Islet of Langerhans (tissue), 1 donor: ENCODE results near the gene IRF7.

Source experiments
- FAIRE-seq: peaks from one replicate; lab custom pipeline; 2011; peaks lifted over from hg19 to GRCh38; lab: Jason Lieb, UNC

Gene IRF7

DNA sequence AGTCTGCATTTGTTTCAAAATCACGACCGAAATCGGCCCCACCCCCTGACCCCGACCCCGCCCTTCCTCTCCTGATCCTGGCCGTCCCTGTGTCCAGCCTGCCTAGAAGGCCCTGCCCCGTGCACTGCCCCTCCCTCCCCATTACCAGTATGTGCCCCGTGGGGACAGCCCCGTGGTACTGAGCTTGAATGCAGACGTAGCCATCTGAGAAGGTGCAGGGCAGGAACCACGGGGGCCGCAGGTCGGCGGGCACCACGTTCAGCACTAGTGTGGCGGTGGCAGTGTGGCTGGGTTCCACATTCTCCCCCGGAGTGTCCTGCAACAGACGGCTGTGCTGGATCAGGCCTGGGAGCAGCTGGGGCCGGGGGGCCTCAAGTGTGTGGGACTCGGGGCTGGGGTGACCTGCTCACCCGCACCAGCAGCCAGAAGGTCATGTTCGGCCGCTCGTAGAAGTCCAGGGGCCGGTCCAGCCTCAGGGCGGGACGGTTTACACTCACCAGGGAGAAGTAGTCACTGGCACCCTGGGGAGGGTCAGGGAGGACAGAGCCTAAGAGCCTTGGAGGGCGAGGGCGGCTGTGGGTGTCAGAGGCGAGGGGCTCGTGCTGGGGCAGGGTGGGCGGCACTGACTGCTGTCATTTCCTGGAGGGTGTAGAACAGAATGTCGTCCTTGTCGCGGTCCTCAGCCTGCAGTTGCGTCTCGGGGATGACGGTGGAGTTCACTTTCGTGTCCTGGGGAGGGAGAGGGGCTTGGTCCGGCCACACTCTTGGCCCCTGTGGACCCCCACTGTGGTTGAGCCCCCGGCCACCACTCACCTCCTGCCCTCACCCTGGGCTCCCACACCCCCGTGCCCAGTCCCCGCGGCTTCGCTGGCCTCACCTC, 5.4 kb upstream of the IRF7 start:
- FAIRE-seq = no peak

DNA sequence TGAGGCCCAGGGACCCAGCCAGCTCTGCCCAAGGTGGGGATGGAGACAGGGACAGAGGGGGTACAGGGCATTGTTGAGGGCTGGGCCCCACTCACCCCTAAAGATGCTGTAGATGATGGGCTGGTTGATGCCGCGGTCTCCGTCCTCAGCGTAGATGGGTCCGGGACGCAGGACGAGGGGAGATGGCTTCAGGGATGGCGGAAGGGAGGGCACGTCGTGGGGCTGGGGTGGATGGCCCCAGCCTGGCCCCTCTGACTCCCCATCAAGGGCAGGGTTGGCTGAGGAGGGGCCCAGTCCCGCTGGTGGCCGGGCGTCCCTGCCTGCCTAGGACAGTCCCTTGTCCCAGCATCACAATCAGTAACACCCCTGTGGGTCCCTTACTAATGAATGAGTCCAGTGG, 4.5 kb upstream of the IRF7 start:
- no peak for FAIRE-seq

DNA sequence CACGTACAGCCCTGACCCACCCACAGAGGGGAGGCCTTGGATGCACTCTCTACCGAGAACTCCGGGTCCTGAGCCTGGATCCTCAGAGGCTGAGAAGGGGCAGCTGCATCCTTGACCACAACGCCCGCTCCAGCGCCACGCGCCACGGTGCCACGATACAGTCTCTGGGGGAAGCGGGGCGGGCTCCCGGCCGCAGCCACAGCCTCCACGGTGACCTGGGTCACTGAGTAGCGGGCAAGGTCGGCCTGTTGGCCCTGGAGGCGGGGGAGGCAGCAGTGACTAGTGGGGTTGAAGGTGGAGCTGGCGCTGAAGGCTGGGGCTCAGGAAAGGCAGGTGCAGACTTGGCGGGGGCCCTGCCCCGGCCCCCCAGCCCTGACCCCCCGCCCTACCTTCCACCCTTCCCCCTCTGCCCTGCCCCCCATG, 3.9 kb upstream of the IRF7 start:
- FAIRE-seq = no peak

DNA sequence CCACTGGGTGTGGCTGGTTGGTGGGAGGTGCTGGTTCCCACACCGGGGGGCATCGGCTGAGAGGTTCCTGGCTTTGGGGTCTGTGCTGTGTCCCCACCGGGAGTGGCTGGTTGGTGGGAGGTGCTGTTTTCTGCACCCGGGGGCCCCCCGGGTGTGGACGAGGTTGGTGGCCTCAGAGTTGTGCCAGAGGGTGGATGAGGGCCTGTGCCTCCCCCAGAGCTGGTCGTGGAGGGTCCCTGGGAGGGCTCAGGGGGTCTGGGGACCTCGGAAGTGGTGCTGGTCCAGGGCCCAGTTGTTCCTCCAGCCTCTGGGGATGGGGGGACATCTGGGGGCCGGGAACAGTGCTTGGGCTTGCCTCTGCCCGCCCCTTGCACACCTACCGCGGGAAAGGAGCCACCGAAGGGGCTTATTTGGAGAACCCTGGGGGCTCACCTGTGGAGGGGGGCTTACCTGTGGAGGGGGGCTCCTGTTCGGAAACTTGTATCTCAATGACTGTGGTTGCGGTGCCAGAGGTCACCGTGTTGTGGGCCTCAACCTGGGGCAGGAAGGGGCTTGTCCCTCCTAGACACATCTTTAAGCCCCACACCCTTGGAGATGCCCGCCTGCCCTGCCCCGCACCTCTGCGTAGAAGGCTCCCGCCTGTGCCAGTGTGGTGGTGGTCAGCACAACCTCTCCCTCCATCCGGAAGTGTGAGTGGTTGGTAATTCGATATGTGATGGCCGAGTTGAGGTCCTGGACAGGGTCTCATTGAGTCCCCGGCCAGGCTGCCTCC, 3.3 kb upstream of the IRF7 start:
- no peak for FAIRE-seq

DNA sequence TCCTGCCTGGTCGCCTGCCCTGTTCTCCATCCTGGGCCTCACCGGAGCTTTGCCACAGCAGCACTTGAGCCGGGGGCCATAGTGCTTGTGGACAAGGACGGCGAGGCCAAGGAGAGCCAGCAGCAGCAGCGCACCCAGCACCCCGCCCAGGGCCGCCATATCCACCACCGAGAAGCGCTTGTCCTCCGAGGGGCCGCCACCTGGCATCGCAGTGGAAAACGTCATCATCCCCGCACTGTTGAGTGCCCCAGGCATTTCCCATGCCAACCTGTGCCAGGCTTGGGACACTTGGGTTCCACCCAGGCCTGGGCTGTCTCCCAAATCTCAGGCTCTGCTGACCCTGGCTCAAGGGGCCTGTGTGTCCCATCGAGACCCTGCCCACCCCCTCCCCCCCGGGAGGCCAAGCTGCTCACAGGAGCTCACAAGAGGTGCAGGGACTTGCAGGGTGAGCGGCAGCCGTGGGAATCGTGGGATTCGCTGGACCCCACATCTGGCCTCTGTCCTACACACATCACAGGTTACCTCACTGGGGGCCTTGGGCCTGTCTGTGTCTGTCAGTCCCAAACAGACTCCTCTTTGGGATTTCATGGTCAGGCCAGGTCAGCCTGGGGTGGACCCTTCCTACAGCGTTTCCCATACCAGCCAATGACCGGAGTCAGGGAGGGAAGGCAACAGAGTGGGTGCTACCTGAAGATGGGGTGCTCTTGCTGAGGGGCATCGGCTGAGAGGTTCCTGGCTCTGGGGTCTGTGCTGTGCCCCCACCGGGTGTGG, 2.3 kb upstream of the IRF7 start:
- no peak for FAIRE-seq

DNA sequence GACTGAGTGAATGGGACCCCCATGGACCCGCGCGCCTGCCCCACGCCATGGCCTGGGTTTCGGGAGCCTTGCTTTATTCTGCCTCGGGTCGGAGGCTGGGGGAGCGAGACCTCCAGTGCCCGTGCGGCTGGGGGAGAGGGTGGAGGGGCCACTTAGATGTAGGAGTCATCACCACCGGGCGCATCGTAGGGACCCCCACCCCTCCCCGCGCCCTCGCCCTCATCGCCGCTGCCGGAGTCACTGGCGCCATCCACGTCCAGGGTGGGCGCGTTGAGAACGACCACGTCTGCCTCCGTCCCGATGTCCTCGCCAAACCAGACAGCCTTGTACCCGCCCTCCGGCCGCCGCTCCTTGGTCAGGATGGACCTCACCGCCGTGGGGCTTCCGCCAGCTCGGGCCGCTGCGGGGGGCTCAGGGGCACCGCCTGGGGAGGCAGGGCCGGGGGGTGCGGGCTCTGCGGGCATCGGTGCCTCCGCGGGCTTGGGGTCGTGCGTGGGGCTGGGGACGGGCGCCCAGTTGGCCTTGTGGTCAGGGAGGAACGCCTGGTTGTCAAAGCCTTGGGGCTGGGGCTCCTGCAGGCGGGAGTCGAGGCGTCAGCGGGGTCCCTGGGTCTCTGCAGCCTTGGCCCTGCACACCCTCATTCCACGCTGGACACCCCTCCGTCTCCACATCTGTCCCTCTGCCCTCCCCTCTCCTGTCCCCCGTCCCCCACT, 1.6 kb upstream of the IRF7 start:
- FAIRE-seq = no peak

DNA sequence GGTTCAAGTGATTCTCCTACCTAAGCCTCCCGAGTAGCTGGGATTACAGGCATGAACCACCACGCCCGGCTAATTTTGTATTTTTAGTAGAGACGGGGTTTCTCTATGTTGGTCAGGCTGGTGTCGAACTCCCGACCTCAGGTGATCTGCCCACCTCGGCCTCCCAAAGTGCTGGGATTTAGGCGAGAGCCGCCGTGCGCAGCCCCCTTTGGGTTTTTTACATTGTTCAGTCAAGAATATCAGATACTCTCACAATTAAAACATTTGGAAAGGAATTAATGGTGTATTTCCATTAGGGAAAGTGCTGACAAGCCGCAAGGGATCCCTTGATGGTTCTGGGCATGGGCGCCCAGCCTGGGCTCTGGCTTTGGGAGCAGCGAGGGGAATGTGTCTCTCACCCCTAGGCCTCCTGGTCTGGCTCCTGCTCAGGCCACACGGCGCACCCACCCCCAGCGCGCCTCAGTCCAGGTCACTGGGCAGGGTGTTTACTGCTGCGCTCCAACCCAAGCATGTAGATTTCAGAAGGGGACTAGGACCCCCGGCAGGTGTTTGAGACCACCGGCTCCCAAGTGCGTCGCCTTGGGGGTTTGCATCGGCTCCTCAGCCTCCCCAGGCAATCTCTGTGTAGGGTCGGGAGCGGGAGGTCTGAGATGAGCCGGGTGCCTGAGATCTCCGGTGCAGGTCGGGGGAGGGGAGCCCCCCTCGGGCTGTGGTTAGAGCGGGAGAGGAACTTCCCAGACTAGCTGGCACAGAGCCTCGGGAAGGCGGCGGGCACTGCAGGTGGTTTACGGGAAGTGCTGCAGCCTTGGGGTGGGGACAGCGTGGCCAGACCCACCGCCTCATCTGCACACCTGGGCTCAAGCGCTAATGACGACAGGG, 809 bp upstream of the IRF7 start:
- FAIRE-seq = no peak

DNA sequence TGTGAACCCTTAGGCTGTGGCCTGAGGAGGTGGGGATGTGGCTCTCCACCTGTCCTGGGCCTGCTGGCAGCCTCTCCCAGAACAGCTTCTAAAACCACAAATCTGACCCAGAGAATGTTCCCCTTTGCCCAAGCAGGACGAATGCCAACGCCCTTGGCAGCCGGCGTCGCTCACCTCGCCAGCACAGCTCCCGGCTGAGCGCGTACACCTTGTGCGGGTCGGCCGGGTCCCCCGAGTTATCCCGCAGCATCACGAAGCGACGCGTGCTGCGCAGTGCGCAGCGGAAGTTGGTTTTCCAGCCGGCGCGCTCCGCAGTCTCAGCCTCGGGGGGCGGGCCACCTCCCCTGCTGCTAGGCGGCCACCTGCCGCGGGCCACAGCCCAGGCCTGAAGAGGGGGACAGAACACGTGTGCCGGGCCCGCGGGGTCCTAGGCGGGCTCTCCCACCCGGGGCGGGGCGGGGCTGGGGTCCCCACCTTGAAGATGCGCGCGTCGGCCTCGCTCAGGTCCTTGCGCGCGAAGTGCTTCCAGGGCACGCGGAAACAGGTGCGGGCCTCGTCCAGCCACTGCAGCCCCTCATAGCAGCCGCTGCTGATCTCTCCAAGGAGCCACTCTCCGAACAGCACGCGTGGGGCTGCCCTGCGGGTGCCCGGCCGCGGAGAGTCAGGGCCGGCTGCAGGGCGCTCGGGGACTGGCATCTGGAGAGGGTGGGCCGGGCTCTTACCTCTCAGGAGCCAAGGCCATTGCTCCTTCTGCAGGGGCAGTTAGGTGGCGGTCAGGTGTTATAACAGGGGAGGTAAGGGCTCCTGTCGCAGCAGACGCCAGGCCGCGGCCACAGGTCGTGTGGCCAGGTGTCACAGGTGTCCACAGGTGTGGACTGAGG, 887 bp downstream of the IRF7 start:
- FAIRE-seq = no peak

DNA sequence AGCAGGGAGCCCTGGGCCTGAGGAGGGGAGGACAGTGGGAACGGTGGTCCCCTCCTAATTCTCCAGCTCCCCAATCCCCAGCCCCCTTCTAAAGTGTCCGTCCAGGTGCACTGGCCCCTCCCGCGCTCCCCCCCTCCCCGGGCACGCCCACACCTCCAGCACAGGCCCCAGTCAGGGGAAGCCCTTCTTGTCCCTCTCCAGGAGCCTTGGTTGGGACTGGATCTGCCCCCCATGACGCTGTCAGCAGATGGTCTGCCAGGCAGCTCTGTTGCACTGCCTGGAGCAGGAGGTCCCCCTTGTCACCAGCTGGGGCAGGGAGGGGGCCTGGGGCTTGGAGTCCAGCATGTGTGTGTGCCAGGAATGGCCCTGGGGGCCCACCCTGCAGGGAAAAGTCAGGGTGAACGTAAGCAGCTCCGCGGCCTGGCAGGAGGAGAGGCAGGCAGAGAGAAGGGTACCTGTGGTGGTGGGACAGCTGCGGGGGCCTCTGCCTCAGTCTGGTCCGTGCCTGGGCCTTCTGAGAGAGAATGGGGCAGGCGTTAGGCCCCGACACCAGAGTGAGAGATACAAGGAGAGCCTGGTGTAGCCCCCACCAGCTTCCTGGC, 1.6 kb downstream of the IRF7 start:
- FAIRE-seq = no peak

DNA sequence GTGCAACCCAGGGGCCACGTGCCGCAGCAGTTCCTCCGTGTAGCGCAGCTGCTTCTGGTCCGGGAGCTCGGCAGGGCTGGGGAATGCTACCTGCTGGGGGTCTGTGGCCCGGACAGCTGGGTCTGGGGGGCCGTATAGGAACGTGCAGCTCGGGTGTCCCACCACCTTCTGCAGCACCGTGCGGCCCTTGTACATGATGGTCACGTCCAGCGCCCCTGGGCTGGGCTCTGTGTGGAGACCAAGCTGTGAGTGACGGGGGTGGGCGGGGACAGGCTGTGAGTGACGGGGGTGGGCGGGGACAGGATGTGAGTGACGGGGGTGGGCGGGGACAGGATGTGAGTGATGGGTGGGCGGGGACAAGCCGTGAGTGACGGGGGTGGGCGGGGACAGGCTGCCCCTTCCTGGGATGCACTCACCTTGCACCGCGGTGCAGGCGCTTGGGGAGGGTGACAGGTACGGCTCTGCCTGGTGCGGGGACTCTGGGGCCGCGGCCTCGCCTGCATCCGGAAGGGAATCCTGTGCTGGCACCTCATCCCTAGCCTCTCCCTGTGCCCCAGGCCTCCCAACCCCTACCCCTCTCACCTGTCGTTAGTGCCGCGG, 2.3 kb downstream of the IRF7 start:
- FAIRE-seq = no peak

DNA sequence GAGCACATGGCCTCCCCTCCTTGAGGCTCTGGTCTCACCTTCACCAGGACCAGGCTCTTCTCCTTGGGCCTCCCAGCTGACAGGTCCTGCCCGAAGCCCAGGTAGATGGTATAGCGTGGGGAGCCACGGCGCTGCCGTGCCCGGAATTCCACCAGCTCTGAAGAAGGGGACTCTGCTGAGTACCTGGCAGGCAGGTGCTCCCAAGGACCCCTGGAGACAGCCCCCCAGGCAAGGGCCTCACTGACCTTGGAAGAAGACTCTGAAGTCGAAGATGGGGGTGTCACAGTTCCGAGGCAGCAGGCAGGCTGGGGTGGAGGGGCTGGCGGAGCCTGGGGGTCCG, 2.8 kb downstream of the IRF7 start:
- FAIRE-seq = no peak

DNA sequence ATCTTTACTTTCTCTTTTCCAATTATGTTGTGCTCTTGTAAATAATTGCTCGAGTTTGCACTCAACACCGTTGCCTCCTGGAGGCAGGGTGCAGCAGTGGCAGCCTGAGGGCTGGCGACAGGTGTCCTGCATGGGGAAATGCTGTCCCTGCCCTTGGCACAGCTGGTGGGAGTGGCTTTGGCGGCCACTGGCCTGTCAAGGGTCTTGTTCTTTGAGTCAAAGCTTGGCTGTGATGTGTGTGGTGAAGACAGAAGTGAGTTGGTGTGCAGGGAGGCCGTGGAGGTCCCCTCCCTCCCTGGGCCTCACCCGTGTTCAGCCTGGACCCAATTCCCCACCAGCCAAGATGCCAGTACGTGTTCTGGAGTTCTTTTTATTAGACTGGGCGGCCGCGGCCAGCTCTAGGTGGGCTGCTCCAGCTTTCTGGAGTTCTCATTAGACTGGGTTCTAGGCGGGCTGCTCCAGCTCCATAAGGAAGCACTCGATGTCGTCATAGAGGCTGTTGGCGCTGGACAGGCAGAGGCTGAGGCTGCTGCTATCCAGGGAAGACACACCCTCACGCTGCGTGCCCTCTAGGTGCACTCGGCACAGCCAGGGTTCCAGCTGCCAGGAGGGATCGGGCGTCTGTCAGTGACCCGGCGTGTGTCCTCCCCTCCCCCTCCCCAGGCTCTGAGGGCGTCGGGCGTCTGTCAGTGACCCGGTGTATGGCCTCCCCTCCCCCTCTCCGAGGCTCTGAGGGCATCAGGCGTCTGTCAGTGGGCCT, 3.4 kb downstream of the IRF7 start:
- FAIRE-seq = no peak

DNA sequence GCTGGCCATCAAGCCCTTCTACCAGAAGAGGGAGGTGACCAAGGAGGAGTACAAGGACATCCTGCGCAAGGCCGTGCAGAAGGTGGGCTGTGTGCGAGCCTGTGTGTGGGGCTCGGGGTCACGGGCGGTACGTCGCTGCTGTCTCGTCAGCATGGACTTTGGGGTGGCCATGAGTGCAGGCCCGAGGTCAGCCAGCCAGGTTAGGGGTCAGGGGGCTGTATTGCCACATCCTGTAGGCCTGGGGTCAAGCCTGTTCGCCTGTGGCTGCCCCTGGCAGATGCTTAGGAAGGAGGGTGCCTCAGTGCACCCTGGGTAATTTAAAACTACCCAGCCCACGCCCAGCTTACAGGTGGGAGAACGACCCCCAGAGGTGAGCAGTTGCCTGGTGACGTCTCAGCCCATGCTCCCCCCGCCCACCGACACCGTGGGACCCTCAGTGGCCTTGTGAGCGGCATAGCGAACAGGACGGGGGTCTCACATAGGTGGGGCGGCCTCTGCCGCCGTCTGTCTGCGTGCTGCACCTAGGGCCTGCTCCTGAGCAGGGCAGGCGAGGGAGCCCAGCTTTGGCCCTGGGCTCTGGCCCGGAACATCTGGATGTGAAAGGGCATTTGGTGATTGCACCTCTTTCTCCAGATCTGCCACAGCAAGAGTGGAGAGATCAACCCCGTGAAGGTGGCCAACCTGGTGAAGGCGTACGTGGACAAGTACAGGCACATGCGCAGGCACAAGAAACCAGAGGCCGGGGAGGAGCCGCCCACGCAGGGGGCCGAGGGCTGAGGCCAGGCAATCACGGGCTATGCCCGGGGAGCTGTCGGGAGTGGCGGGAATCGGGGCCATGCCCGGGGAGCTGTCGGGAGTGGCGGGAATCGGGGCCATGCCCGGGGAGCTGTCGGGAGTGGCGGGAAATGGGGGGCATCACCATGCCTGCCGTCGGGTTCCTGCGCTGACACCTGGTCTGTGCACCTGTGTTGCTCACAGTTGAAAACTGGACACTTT, 4.5 kb downstream of the IRF7 start:
- no peak for FAIRE-seq

DNA sequence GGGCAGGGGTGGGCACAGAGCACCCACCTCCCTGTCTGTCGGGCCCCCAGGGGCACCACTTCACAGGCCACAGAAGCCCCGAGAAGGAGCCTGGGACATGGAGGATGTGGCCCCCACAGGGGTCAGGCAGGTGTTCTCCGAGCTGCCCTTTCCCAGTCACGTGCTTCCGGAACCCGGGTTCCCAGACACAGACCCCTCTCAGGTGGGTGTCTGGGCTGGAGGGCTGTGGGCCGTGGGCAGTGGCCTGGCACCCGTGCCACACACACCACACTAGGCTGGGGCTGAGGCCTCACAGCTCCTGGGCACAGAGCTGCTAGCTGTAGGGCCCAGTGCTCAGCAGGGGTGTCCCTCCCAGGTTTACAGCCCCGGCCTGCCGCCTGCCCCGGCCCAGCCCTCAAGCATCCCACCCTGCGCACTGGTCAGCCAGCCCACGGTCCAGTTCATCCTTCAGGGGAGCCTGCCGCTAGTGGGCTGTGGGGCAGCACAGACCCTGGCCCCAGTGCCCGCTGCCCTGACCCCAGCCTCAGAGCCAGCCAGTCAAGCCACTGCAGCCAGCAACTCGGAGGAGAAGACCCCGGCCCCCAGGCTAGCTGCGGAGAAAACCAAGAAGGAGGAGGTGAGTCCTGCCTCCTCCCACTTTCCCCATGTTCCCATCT, 5.5 kb downstream of the IRF7 start:
- no peak for FAIRE-seq

DNA sequence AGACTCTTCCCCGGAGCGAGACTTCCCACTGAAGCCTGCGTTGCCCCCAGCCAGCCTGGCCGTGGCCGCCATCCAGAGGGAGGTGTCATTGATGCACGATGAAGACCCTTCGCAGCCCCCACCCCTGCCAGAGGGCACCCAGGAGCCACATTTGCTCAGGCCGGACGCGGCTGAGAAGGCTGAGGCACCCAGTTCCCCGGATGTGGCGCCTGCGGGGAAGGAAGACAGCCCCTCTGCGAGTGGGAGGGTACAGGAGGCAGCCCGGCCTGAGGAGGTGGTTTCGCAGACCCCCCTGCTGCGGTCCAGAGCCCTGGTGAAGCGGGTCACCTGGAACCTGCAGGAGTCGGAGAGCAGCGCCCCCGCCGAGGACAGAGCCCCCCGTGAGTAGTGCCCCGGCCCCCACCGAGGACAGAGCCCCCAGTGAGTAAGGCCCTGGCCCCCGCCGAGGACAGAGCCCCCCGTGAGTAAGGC, 6.4 kb downstream of the IRF7 start:
- FAIRE-seq = no peak

DNA sequence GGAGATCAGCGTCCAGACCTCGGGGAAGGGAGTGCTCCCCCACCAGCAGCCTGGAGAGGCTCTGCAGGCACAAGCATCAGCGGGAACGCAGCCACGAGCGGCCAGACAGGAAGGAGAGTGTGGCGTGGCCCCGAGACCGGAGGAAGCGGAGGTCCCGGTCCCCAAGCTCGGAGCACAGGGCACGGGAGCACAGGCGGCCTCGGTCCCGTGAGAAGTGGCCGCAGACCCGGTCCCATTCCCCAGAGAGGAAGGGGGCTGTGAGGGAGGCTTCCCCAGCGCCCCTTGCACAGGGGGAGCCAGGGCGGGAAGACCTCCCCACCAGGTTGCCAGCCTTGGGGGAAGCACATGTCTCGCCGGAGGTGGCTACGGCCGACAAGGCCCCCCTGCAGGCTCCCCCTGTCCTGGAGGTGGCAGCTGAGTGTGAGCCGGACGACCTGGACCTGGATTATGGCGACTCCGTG, 6.9 kb downstream of the IRF7 start:
- no peak for FAIRE-seq
